ENCODE data around the gene TMEM117.

DNA sequence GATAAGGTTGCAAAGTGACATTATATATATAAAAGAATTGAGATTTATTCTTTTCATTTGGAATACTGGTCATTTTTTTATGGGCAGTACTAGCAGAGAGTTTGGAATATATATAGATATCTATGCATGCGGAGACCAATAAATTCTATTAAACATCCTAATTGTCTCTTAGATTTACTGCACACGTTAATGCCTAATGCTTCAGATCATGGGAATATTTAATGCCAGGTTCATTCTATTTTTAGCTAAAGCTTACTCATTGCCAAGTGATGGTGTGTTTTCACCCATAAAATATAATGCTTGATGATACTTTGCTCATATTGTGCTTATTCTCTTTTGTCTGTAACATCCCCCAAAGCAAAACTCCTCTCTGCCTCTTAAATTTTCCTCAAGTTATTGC lies 264.4 kb downstream of the TMEM117 start:
- no peak for TF ChIP-seq POLR2AphosphoS5 (IDR thresholded peaks at IDR 0.05; ENCODE audit: low read depth, low read length)
- TF ChIP-seq POLR2A (IDR thresholded peaks at IDR 0.05; ENCODE audit: low read depth, low read length) = no peak
- no peak for TF ChIP-seq TAF1 (IDR thresholded peaks at IDR 0.05; ENCODE audit: borderline replicate concordance, low read depth, low read length)

Data from GM12892 (cell line).